Parathyroid adenoma (tissue), 2 donors: ENCODE results near the gene CXCL1.

ENCODE experiments used
- H2AFZ ChIP-seq: fragments of 300-600 bp; sonication (generic); one replicate; pipeline ENCODE4 v1.7.0; 2017; ENCODE audit warnings: antibody characterized with exemption, mild to moderate bottlenecking
- H3K27ac ChIP-seq: fragments of 300-600 bp; sonication (generic); one replicate; pipeline ENCODE4 v1.7.0; 2017
- H3K27me3 ChIP-seq: fragments of 300-600 bp; sonication (generic); one replicate; pipeline ENCODE4 v1.7.0; 2017; ENCODE audit warnings: low read length; ENCODE audit not compliant: control insufficient read depth, insufficient read depth
- H3K36me3 ChIP-seq: fragments of 300-600 bp; sonication (generic); one replicate; pipeline ENCODE4 v1.7.0; 2017; ENCODE audit warnings: low read length; ENCODE audit not compliant: control insufficient read depth, insufficient read depth
- H3K4me1 ChIP-seq: fragments of 300-600 bp; sonication (generic); one replicate; pipeline ENCODE4 v1.7.0; 2017; ENCODE audit warnings: control low read depth
- H3K4me2 ChIP-seq: fragments of 300-600 bp; sonication (generic); one replicate; pipeline ENCODE4 v1.7.0; 2017; ENCODE audit warnings: low read length
- H3K4me3 ChIP-seq: fragments of 300-600 bp; sonication (generic); one replicate; pipeline ENCODE4 v1.7.0; 2017; ENCODE audit warnings: low read depth, low read length
- H3K79me2 ChIP-seq: fragments of 300-600 bp; sonication (generic); one replicate; pipeline ENCODE4 v1.7.0; 2017; ENCODE audit warnings: control low read depth
- H3K9ac ChIP-seq: fragments of 300-600 bp; sonication (generic); one replicate; pipeline ENCODE4 v1.7.0; 2017; ENCODE audit warnings: mild to moderate bottlenecking
- H3K9me3 ChIP-seq: fragments of 300-600 bp; sonication (generic); one replicate; pipeline ENCODE4 v1.7.0; 2017; ENCODE audit warnings: low read length; ENCODE audit not compliant: control insufficient read depth
- TF ChIP-seq, protein P1 (sequence below): fragments of 300-600 bp; sonication (generic); IDR thresholded peaks from one replicate; pipeline ENCODE4 v1.7.0; 2017; ENCODE audit warnings: antibody characterized with exemption, mild to moderate bottlenecking
- donor health status: primary hyperparathyroidism.

Gene CXCL1

DNA sequence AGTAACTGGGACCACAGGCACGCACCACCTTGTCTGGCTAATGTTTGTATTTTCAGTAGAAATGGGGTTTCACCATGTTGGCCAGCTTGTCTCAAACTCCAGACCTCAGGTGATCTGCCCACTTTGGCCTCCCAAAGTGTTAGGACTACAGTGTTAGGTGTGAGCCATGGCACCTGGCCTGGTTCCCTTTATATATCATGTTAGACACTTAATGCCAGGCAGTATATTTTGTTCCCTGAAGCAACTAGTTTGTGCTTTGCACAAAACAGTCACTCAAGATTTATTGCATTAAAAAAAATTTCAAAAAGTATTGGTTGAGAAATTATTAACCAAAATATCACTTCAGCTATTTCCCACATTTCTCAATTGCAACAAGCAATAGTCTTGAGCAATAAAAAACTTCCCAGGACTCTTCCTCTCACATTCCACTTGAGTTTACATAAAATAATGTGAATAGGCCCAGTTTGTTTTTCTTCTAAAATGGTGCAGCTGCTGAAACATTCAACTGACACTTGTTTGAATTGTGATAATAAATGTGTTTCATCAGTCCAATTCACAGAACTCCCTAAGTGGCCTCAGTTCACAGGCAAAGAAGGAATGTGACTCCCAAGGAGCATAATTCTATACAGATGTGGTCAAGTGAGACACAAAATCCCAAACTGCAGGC, 22.7 kb downstream of the CXCL1 start:
- H2AFZ ChIP-seq: no peak overlapping the region
- no peaks in the 10 kb centered on the region for H3K36me3 ChIP-seq
- H3K4me2 ChIP-seq: no peak overlapping the region
- no peak overlapping the region for H3K9ac ChIP-seq
- H3K79me2 ChIP-seq: no peaks in the 10 kb centered on the region
- TF ChIP-seq, protein P1, sequence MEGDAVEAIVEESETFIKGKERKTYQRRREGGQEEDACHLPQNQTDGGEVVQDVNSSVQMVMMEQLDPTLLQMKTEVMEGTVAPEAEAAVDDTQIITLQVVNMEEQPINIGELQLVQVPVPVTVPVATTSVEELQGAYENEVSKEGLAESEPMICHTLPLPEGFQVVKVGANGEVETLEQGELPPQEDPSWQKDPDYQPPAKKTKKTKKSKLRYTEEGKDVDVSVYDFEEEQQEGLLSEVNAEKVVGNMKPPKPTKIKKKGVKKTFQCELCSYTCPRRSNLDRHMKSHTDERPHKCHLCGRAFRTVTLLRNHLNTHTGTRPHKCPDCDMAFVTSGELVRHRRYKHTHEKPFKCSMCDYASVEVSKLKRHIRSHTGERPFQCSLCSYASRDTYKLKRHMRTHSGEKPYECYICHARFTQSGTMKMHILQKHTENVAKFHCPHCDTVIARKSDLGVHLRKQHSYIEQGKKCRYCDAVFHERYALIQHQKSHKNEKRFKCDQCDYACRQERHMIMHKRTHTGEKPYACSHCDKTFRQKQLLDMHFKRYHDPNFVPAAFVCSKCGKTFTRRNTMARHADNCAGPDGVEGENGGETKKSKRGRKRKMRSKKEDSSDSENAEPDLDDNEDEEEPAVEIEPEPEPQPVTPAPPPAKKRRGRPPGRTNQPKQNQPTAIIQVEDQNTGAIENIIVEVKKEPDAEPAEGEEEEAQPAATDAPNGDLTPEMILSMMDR: no peak
- H3K4me3 ChIP-seq: no peak overlapping the region
- no peaks in the 10 kb centered on the region for H3K9me3 ChIP-seq
- H3K4me1 ChIP-seq: no peaks in the 10 kb centered on the region
- no peak overlapping the region for H3K27ac ChIP-seq
- no peaks in the 10 kb centered on the region for H3K27me3 ChIP-seq

DNA sequence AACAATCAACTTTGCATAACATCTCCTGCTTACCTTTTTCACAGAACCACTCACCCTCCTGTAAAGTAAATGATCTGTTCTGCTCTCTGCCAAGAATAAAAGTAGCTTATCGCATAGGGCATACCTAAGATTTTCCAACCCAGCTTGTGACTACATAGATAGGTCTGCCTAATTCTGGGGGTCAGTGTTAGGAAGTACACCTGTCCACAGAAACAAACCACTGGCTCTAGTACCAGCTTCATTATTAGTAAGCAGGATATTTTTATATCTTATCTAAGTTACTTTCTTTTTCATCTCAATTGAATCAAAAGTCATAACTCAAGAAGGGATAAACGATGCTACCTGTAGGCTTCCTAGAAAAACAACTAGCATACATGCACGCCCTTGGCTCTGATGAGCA, 23.8 kb downstream of the CXCL1 start:
- H3K9ac ChIP-seq: no peak overlapping the region
- H3K27me3 ChIP-seq: no peaks in the 10 kb centered on the region
- TF ChIP-seq, protein P1: no peak
- no peaks in the 10 kb centered on the region for H3K4me1 ChIP-seq
- no peaks in the 10 kb centered on the region for H3K36me3 ChIP-seq
- H3K4me3 ChIP-seq: no peak overlapping the region
- no peak overlapping the region for H2AFZ ChIP-seq
- H3K27ac ChIP-seq: no peak overlapping the region
- H3K9me3 ChIP-seq: no peaks in the 10 kb centered on the region
- H3K4me2 ChIP-seq: no peak overlapping the region
- no peaks in the 10 kb centered on the region for H3K79me2 ChIP-seq

DNA sequence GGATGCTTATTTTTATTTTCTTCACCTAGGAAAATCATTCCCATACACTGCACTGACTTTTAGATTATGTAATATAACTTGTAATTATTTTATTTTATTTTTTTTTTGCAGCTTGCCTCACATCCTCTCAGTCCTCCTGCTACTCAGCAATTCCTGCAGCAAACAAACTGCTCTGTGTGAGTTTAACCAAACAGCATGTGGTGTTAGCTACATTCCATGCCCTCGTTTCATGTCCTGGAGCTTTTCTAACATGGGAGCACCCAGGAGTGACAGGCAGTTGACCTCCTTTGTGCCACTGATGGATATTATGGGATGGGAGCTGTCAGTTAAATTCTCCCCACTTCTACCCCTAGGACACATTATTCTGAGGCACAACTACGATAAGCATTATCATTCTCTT, 24.8 kb downstream of the CXCL1 start:
- no peak overlapping the region for H2AFZ ChIP-seq
- no peak overlapping the region for H3K9ac ChIP-seq
- H3K36me3 ChIP-seq: no peaks in the 10 kb centered on the region
- no peaks in the 10 kb centered on the region for H3K27me3 ChIP-seq
- H3K4me3 ChIP-seq: no peak overlapping the region
- no peaks in the 10 kb centered on the region for H3K79me2 ChIP-seq
- H3K4me1 ChIP-seq: no peaks in the 10 kb centered on the region
- TF ChIP-seq, protein P1: no peak
- H3K9me3 ChIP-seq: no peaks in the 10 kb centered on the region
- no peak overlapping the region for H3K4me2 ChIP-seq
- no peak overlapping the region for H3K27ac ChIP-seq

DNA sequence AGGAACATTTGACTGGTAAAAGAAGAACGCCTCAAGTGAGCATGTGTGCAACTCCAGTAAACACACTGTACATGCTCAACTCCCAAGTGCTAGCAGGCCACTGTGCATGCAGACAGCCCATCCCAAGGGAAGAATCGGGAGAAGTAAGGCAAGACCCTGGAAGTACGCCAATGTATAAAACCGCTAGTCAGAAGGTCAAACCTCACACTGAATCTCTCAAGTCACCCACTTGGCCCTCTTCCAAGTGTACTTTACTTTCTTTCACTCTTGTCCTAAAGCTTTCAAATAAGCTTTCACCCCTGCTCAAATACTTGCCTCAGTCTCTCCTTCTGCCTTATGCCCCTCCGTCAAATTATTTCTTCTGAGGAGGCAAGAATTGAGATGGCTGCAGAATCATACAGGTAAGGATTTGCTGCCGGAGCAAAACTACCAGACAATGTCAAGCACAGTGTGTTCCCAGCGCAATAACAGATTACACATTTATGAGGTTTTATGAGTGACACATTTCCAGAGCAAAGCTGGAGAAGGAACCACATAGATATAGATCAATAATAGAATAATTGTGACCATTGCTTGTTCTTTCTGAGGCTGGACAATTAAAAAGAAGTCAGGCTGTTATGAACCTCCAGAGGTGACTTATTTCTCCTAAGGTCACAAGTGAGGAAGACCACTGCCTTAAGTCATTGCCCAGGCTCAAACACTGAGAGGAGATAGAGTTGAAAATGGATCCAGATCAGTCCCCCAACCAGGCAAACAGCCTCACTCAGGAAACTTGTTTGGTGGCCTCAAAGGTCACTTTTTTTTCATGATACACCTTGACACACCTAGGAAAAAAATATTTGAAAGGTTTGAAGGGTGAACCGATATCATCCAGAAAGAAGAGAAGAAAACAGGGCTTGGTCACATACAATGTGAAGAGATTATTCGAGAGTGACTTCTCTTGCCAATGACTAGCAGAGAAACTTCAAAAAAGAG, 26.3 kb downstream of the CXCL1 start:
- H3K4me3 ChIP-seq: no peak overlapping the region
- H3K4me1 ChIP-seq: no peaks in the 10 kb centered on the region
- no peak overlapping the region for H3K9ac ChIP-seq
- no peaks in the 10 kb centered on the region for H3K27me3 ChIP-seq
- no peak overlapping the region for H3K27ac ChIP-seq
- TF ChIP-seq, protein P1: no peak
- no peaks in the 10 kb centered on the region for H3K9me3 ChIP-seq
- no peaks in the 10 kb centered on the region for H3K79me2 ChIP-seq
- H2AFZ ChIP-seq: no peak overlapping the region
- H3K36me3 ChIP-seq: no peaks in the 10 kb centered on the region
- H3K4me2 ChIP-seq: no peak overlapping the region
